HG03066 (cell line): ENCODE measurements around the gene CD320.
"Not testable (repeated sequence)": the region's sequence is repeated elsewhere in the genome, so short reads cannot be mapped to it uniquely, and the experiment has no call there.

ENCODE experiments used
- ATAC-seq: cut with Tn5 transposase; IDR thresholded peaks from one replicate; pipeline ENCODE4 v1.9.1; 2021; ENCODE audit warnings: low read depth; ENCODE audit not compliant: unreplicated experiment

Gene CD320

DNA sequence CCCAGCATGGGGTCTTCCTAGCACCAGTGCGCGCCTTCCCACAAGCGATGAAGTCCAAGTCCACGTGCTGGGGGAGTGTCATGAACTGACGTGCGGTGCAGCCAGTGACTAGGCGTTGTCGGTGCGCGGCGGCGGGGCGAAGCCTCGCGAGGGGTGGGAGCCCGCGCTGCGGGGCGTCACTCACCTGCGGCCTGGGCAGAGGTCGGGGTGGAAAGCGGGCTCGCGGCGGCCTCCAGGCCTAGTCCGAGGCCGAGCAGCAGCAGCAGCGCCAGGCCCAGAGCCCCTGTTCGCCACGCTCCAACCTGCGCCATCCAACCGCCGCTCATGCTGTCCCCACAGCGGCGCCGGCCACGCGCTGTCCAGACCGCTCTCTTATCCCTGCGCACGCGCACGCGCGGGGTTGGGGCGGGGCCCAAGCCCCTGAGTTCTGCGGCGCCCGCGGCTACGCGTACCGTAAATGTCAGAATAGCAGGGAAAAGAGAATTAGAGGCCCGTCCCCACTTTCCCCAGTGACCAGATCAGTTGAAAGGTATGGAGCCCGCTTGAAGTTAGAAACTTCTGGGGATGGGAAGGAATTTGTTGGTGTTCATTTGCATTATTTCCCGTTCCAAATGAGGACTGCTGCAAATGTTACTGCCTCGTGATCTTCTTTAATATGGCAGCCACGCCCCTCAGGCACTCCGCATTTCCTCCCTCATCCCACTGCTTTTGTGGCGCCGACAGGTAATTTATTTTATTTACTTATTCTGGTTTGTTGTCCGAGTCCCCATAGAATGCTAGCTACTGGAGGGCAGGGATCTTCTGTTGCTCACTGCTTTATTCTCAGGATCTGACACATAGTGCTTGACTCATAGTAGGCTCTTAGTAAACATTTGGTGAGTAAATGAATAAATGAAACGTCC, at the start of gene CD320:
Gene CD320 (minus strand): TSS at position 394 of the 902 bp plus-strand sequence. CDS start 68 bp downstream, at position 326.
- ATAC-seq, result peak; percentile 59

DNA sequence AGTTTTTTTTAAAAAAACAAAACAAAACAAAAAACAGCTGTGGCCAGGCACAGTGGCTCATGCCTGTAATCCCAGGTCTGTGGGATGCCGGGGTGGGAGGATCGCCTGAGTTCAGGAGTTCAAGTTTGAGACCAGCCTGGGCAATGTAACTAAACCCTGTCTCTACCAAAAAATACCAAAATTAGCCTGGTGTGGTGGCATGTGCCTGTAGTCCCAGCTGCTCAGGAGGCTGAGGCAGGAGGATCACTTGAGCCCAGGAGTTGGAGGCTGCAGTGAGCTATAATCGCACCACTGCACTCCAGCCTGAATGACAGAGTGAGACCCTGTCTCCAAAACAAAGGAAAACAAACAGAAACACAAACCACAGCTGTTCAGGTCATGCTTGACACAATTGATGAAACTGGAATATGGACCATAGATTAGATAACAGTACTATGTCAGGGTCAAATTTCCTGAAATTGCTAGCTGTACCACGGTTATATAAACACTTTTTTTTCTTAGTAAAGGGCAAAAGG, 48.9 kb upstream of the CD320 start:
- no peak for ATAC-seq

DNA sequence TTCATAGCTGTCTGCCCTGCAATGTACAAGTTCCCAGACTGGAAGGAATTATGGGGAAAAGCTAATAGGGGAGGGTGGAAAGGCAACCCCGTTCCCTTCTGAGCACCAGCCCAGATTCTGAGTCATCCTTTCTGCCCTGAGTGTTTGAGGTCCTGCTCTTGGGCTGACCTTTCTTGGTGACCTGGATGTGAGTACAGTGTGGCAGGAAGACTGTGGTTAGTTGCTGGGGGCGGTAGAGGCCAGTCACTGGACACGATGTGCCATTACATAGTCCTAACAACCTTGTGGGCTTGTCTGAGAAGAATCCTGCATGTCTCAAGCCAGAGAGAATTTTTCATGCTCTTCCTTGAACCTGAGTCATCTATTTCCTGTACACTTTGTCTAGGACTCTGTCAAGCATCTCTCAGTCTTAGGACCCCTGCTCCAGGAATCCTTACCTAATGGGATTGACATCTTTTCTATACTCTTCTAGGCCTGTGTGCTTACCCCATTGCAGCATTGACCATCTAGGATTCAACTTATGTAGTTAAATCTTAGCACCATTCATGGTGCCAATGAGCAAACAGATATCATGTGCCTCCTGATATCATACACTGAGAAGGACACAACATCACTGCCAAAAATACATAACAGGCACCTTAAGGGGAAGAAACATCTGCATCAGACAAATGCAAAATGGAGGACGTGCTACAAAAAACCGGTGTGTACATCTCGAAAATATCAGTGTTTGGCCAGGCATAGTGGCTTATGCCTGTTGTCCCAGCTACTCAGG, 47.7 kb upstream of the CD320 start:
- no peak for ATAC-seq

DNA sequence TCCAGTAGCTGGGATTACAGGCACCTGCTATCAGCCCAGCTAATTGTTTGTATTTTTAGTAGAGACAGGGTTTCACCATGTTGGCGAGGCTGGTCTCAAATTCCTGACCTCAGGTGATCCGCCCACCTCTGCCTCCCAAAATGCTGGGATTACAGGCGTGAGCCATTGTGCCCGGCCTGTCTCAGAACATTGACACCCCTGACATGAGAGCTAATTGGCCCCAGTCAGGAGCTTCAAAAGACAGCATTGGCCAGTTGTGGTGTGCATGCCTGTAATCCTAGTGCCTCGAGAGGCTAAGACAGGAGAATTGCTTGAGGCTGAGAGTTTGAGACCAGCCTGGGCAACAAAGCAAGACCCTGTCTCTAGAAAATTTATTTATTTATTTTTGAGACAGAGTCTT, 44.7 kb upstream of the CD320 start:
- ATAC-seq, result not testable (repeated sequence)

DNA sequence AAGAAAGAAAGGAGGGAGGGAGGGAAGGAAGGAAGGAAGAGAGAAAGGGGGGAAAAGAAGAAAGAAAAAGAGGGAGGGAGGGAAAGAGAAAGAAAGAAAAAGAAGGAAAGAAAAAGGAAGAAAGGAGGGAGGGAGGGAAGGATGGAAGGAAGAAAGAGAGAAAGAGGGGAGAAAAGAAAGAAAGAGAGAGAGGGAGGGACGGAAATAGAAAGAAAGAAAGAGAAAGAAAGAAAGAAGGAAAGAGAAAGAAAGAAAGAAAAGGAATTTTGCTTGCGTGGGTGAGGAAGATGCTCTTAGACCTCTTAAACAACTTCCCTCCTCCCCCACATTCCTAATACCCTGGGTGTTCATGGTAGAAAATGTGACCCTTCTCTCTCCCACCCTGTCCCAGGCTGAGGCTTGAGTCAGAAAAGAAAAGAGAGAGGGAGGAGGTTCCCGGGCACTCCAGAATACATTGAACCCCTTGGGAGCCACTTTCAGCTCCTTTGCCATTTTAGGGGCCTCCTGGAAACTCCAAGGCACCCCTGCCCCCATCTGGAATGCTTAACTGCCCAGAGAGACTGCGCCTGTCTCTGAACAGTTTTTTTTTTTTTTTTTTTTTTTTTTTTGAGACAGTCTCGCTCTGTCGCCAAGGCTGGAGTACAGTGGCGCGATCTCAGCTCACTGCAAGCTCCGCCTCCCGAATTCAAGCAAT, 44.1 kb upstream of the CD320 start:
- ATAC-seq, result no peak

DNA sequence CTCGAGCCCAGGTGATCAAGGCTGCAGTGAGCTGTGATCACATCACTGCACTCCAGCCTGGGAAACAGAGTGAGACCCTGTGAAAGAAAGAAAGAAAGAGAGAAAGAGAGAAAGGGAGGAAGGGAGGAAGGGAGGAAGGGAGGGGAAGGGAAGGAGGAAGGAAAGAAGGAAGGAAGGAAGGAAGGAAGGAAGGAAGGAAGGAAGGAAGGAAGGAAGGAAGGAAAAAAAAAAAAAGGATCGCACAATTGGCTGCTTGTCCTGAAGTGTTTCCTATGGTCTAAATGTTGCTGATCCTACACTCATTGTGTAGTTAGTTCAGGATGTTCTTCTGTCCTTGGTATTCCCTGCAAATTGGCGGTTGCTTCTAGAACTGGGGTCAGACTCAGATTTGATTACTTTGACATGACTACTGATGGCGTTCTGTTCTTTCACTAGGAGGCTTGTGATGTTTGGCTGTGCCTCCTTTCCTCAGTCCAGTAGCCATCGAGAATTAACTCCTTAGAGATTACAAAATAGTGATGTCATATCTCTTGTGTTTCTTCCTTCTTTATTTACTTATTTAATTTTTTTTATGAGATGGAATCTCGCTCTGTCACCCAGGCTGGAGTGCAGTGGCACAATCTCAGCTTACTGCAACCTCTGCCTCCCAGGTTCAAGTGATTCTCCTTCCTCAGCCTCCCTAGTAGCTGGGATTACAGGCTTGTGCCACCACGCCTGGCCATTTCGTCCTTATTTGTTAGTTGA, 41.6 kb upstream of the CD320 start:
- not testable (repeated sequence) for ATAC-seq

DNA sequence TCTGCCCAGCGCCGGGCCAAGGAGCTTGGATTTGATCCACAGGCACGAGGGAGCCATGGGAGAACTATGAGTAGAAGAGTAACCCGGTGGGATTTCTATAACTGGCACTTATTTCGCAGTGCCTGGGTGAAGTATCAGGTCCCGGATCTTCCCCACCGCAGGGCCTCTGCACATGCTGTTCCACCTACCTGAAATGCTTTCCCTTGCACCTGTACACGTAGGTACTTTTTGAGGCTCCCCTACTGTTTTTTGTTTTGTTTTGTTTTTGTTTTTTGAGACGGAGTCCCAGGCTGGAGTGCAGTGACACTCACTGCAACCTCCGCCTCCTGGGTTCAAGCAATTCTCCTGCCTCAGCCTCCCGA, 35.3 kb upstream of the CD320 start:
- ATAC-seq, result no peak

DNA sequence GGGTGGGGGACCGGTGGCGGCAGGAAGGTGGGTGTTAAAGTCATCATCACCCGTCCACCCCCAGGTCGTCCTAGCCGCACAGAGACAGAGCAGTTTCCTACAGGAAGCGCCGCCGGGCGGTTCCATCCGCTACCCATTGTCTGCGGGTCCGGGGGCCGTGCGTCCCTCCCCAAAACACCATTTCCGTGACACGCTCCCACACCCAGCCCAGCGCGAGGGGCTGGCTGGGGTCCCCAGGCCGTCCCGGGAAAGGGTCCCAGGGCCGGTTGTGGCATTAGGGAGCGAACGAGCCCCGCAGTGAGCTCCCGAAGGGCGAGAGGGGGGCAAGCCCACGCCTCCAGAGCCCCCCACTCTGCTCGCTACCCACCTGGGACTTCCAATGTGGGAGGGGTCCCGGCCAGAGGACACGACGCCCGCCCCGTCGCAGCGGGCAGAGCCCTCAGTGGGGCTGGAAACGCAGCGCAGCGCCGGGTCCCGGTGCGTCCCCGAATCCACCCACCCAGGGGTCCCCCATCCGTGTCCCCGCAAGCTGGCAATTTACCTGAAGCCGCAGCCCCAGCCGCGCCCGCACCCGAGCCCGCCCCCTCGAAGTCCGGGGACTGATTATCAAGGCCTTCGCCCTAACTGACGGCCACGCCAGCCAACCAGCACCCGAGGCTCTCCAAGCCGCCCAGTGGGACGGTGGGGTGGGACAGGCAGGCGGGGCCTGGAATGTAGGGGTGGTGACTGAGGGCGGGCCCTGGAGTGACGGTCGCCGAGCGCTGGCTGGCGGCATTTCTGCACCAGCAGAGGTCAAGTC, 34.7 kb upstream of the CD320 start, which contains the start of gene KANK3:
Gene KANK3 (minus strand): TSS at position 579 of the 799 bp plus-strand sequence. CDS start 5,434 bp downstream, outside the sequence.
- peak; percentile 89 for ATAC-seq

DNA sequence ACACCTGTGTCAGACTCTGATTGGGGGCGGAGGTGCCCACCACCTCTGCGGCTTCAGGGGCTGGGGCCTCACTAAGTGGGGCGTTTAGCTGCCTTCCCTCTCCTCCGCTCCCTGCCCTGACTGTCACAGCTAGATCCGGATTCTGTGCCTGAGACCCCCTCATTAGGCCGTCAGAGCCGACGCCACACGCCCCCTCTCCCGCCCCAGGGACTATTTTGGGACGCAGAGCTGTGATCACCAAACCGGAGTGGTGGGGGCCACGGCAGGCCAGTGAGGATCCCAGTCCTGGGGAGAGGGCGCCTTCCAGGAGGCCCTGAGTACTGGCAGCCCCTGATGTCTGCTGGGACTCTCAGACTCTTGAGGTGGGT, 34.1 kb upstream of the CD320 start:
- ATAC-seq, result no peak

DNA sequence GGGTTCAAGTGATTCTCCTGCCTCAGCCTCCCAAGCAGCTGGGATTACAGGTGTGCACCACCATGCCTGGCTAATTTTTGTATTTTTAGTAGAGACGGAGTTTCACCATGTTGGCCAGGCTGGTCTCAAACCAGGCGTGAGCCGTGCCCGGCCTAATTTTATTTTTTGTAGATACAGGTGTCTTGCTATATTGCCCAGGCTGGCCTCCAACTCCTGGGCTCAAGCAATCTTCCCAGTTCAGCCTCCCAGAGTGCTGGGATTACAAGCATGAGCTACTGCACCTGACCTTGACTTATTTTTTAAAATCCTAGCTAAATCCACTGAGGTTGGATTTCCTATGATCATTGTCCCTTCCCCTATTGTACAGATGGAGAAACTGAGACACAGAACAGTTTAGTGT, 33.3 kb upstream of the CD320 start:
- ATAC-seq, result not testable (repeated sequence)

DNA sequence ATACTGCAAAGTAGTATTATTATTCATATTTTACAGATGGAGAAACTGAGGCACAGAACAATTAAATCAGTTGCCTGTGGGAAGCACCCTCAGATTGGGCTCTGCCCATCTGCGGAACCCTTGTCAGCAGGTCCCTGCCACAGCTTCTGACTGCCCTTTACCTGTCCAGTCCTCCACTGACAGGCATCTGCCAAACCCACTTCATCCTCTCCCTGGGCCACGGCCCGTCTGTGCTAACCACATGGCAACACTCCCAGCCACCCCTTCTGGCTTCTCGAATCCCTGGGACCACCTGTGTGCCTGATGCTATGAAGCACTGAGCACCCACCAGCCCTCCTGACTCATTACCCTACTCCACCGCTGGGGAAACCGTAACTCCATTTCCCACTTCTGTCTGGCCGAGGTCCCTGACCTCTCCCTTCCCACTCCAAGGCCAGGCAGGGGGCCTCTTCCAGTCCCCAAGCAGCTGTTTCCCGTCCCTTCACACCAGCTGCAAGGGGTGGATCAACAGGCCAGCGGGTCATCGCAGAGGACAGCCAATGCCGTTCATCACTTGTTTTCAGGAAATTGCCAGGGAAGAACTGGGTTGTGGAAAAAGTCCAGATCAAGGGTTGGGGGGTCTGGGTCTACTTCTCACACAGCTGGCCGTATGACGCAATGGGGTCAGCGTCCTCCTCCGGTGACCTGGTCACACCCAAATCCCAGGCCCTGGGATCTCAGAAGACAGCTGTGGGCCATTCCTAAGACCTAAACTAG, 32.4 kb upstream of the CD320 start:
- ATAC-seq, result no peak

DNA sequence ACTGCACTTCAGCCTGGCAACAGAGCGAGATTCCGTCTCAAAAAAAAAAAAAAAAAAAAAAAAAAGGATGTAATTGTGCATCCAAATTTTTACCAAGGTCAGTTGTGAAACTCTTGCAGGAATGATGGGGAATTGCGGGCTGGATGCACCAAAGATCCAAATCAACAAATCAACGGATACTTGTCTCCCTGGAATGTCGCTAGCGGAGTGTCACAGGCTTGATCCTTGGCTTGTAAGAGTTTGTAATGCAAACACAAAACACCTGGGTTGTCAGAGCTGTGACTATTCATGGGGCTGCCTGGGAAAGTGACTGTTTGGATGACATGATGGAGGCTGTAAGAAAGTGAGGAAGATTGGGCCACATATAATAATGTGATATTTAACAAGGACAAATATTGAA, 30.7 kb upstream of the CD320 start:
- no peak for ATAC-seq

DNA sequence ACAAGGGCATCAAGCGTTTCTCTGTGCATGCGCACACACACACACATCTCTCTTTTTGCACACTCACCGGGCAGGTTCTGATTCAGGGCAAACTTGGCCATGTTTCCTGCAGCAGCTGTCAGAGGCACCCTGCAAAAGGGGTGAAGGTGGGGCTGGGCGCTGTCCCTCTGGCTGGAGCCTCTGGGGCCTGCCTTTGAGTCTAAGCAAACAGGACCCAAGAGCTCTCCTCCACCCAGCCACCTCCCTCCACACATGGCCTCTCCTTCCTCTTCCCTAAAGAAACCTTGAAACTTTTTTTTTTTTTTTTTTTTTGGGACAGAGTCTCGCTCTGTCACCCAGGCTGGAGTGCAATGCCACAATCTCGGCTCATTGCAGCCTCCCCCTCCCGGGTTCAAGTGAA, 29.6 kb upstream of the CD320 start:
- ATAC-seq, result no peak

DNA sequence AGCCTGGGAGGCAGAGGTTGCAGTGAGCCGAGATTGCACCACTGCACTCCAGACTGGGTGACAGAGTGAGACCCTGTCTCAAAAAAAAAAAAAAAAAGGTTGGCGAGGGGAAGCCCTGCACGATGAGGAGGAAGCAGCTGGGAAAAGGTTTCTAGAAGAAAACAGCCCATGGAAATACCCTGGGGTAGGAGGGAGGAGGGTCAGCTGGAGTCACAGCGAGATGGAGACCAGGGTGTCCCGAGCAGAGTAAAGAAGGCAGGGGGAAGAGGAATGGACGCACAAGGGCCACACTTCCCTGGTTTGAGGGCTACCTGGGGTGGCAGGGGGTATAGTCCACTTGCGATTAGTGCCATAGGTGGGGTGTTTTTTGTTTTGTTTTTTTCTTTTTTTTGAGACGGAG, 28.5 kb upstream of the CD320 start:
- no peak for ATAC-seq

DNA sequence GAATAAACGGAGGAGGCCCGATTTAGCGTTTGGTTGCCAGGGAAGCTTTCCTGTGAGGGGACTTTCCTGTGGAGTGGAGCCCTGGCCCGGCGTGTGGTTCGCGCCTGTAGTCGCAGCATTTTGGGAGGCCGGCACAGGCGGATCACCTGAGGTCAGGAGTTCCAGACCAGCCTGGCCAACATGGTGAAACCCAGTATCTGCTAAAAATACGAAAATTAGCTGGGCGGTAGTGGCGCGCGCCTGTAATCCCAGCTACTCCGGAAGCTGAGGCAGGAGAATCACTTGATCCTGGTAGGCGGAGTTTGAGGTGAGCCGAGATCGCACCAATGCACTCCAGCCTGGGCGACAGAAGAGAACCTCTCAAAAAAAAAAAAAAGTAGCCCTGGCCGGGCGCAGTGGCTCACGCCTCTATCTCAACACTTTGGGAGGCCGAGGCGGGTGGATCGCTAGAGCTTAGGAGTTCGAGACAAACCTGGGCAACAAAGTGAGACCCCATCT, 28.0 kb upstream of the CD320 start:
- ATAC-seq, result no peak

DNA sequence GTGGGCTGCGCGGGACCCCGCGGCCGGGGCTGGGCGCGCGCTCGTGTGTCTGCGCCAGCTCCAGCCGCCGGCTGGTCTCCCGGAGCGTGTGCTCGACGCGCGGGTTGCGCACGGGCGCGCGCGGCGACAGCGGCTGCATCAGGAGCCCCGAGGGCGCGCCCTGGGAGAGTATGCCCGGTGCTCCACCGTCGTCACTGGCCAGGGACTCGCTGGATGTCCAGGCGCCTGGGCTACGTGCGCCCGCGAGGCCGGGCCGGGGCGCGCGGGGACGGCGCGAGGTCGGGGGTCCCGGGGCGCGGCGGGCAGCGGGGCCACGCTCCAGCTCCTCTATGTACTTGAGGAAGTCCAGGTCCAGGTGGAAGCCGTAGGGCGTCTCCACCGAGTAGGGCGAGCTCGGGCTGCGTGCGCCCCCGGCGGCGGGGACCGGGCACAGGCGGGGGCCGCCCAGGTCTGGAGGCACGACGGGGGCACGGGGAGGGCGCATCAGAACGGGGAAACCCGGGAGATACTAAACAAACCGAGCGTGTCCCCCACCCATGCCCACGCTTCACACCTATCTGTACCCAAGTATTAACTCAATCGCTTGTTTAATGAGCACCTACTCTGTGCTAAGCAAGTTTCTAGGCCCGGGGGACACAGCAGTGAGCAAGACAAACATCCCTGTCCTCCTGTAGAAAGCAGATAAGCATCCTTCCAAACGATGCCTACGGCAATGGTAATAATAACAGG, 27.3 kb upstream of the CD320 start:
- ATAC-seq, result no peak

DNA sequence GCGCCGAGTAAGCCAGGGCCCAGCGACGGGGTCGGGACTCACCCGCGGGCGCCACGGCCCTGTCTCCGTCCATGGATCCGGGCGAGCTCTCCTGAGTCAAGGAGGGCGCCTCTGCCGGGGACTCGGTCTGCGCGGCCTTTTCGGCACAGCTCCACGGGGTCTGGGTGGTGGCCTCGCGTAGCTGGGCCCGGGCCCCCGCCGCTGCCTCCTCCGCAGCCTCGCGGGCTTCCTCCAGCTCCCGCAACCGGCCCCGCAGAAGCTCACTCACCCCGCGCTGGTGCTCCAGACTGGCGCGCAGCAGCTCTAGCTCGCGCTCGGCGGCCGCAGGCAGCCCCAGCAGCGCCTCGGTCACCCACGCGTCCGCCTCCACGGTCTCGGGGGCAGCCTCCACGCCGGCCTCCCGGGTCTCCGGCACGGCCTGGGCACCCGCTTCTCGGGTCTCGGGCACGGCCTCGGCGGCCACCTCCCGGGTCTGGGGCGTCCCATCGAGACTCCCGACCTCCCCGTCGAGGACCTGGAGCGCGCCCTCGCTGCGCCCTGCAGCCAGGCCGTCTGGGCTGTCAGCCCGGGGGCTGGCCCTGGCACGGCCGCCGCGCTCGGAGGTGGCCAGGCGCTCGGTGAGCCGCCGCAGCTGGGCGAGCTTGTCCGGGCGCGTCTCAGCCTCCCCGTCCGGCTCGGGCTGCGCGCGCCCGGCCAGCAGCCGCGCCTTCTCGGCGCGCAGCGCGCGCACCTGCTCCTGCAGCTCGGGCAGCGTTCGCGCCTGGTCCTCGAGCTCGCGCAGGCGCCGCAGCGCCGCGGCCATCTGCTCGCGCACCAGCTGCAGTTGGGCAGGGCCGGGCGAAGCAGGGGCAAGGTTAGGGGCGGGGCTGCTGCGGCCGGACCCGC, 26.5 kb upstream of the CD320 start:
- ATAC-seq, result no peak
